Activated CD4-positive, alpha-beta T cell treated with anti-CD3 and anti-CD28 coated beads for 36 hours (primary cell): ENCODE data around the gene ERBB4. TPM values are rescaled to one million over a fixed set of nuclear protein-coding genes. Genes with fewer than 3 reads are reported as not detected.

ENCODE experiments used
- ATAC-seq: fragments of 200-7000 bp; cut with Tn5 transposase; one replicate; pipeline ENCODE4 v1.10.0; 2021; ENCODE audit warnings: mild to moderate bottlenecking, moderate library complexity
- CTCF ChIA-PET: fragments of 350-600 bp; sonication (Branson Sonifier 250); formaldehyde crosslinking; loops from one replicate; lab custom pipeline; 2021; ENCODE audit warnings: antibody characterized with exemption; lab: Charles Lee
- POLR2A ChIA-PET: fragments of 350-600 bp; sonication (Branson Sonifier 250); formaldehyde crosslinking; loops from one replicate; lab custom pipeline; 2021; ENCODE audit warnings: antibody characterized with exemption, inconsistent platforms; lab: Charles Lee
- DNase-seq: peaks from one replicate; pipeline ENCODE4 v3.0.0-alpha.2; 2020
- H3K27ac Mint-ChIP-seq: one replicate; pipeline ENCODE4 v1.8.0; 2021; ENCODE audit warnings: mixed read lengths
- H3K27me3 Mint-ChIP-seq: one replicate; pipeline ENCODE4 v1.8.0; 2021; ENCODE audit warnings: mixed read lengths
- H3K36me3 Mint-ChIP-seq: one replicate; pipeline ENCODE4 v1.8.0; 2021; ENCODE audit warnings: low read depth, mixed read lengths
- H3K4me1 Mint-ChIP-seq: one replicate; pipeline ENCODE4 v1.8.0; 2021; ENCODE audit warnings: mixed read lengths
- H3K4me3 Mint-ChIP-seq: one replicate; pipeline ENCODE4 v1.8.0; 2021; ENCODE audit warnings: mild to moderate bottlenecking, moderate library complexity, mixed read lengths
- H3K9me3 Mint-ChIP-seq: one replicate; pipeline ENCODE4 v1.8.0; 2021; ENCODE audit warnings: low read depth, mixed read lengths
- intact Hi-C, 2 experiments: fragments of 100-400 bp; cut with DNase I in 1 of 2; cut with micrococcal nuclease in 1 of 2; formaldehyde crosslinking; loops; one replicate each; pipeline versions ENCODE4 v1.14.2 to v1.15.1; 2022 to 2024; cut with DNase I, micrococcal nuclease
- total RNA-seq, 2 experiments: library from RNA; stranded (reverse); gene quantifications; one replicate each; pipeline ENCODE4 v1.2.3, GENCODE V29; 2021

ERBB4 gene
- total RNA-seq, 2 experiments from 2014 or later = not detected

GRCh38 chr2:212424082-212424481, 114.5 kb downstream of the ERBB4 start:
- H3K4me1 Mint-ChIP-seq = no peaks in the 10 kb centered on the region
- H3K27ac Mint-ChIP-seq = no peak overlapping the region
- POLR2A ChIA-PET = interaction anchor here (0.5 kb wide), 1 partner anchor 117 kb away, joined by 4 read pairs; no protein-coding TSS in a partner anchor
- no peaks in the 10 kb centered on the region for H3K27me3 Mint-ChIP-seq
- H3K36me3 Mint-ChIP-seq = no peaks in the 10 kb centered on the region
- CTCF ChIA-PET = interaction anchor here (0.8 kb wide), 1 partner anchor 14 kb away, joined by 4 read pairs; no protein-coding TSS in a partner anchor
- no peaks in the 10 kb centered on the region for H3K9me3 Mint-ChIP-seq
- intact Hi-C loops = no loop called here
- ATAC-seq (no peak), DNase-seq (no peak)
- H3K4me3 Mint-ChIP-seq = no peak overlapping the region

- Mint-ChIP-seq H3K4me3 (no peak overlapping the region), H3K27ac (no peak overlapping the region), H3K36me3 (no peaks in the 10 kb centered on the region), H3K9me3 (no peaks in the 10 kb centered on the region), H3K4me1 (no peaks in the 10 kb centered on the region), H3K27me3 (no peaks in the 10 kb centered on the region)
- ATAC-seq (no peak), DNase-seq (no peak)
- ChIA-PET POLR2A (no interaction called here), CTCF (interaction anchor here (0.8 kb wide), 1 partner anchor 15 kb away, joined by 4 read pairs; no protein-coding TSS in a partner anchor)
- intact Hi-C loops = no loop called here
Observed at GRCh38 chr2:212423089-212423488, 115.5 kb downstream of the ERBB4 start.

- Mint-ChIP-seq H3K27ac (no peak overlapping the region), H3K4me3 (no peak overlapping the region), H3K9me3 (no peaks in the 10 kb centered on the region), H3K36me3 (no peaks in the 10 kb centered on the region), H3K27me3 (no peaks in the 10 kb centered on the region), H3K4me1 (no peaks in the 10 kb centered on the region)
- POLR2A ChIA-PET = no interaction called here
- intact Hi-C loops = no loop called here
- CTCF ChIA-PET = no interaction called here
- DNase-seq = no peak
- no peak for ATAC-seq
Observed at GRCh38 chr2:212421556-212422334, 116.9 kb downstream of the ERBB4 start.

GRCh38 chr2:212416086-212416485, 122.5 kb downstream of the ERBB4 start:
- DNase-seq (no peak), ATAC-seq (no peak)
- no peaks in the 10 kb centered on the region for H3K27me3 Mint-ChIP-seq
- CTCF ChIA-PET = no interaction called here
- no peak overlapping the region for H3K4me3 Mint-ChIP-seq
- H3K9me3 Mint-ChIP-seq = no peaks in the 10 kb centered on the region
- no peak overlapping the region for H3K27ac Mint-ChIP-seq
- no peaks in the 10 kb centered on the region for H3K36me3 Mint-ChIP-seq
- H3K4me1 Mint-ChIP-seq = no peaks in the 10 kb centered on the region
- POLR2A ChIA-PET = no interaction called here
- intact Hi-C loops = no loop called here

GRCh38 chr2:212414767-212415211, 123.8 kb downstream of the ERBB4 start:
- no peaks in the 10 kb centered on the region for H3K27me3 Mint-ChIP-seq
- intact Hi-C loops = no loop called here

GRCh38 chr2:212409560-212409959, 129.0 kb downstream of the ERBB4 start:
- H3K4me1 Mint-ChIP-seq = no peaks in the 10 kb centered on the region
- H3K4me3 Mint-ChIP-seq = no peak overlapping the region
- DNase-seq (no peak), ATAC-seq (peak; percentile 51)
- H3K27me3 Mint-ChIP-seq = no peaks in the 10 kb centered on the region
- ChIA-PET CTCF (no interaction called here), POLR2A (no interaction called here)
- H3K36me3 Mint-ChIP-seq = no peaks in the 10 kb centered on the region
- intact Hi-C loops = no loop called here
- H3K27ac Mint-ChIP-seq = no peak overlapping the region
- peaks cover 2% of the 10 kb centered on the region for H3K9me3 Mint-ChIP-seq

More at GRCh38 chr2:212414767-212415211, 123.8 kb downstream of the ERBB4 start:
- no peak for DNase-seq
- POLR2A ChIA-PET = no interaction called here
- no peak overlapping the region for H3K27ac Mint-ChIP-seq
- no peak for ATAC-seq
- H3K36me3 Mint-ChIP-seq = no peaks in the 10 kb centered on the region
- H3K4me3 Mint-ChIP-seq = no peak overlapping the region
- H3K9me3 Mint-ChIP-seq = no peaks in the 10 kb centered on the region
- CTCF ChIA-PET = no interaction called here
- no peaks in the 10 kb centered on the region for H3K4me1 Mint-ChIP-seq

- Mint-ChIP-seq H3K4me3 (no peak overlapping the region), H3K27me3 (no peaks in the 10 kb centered on the region), H3K36me3 (no peaks in the 10 kb centered on the region), H3K4me1 (no peaks in the 10 kb centered on the region), H3K9me3 (peaks cover 2% of the 10 kb centered on the region), H3K27ac (no peak overlapping the region)
- ATAC-seq (no peak), DNase-seq (no peak)
- intact Hi-C loops = no loop called here
- ChIA-PET POLR2A (no interaction called here), CTCF (no interaction called here)
Observed at GRCh38 chr2:212408524-212408923, 130.1 kb downstream of the ERBB4 start.

- Mint-ChIP-seq H3K4me1 (no peaks in the 10 kb centered on the region), H3K36me3 (no peaks in the 10 kb centered on the region), H3K27ac (no peak overlapping the region), H3K4me3 (no peak overlapping the region), H3K27me3 (no peaks in the 10 kb centered on the region), H3K9me3 (peaks cover 2% of the 10 kb centered on the region)
- ChIA-PET POLR2A (no interaction called here), CTCF (no interaction called here)
- intact Hi-C loops = no loop called here
- DNase-seq (no peak), ATAC-seq (no peak)
Observed at GRCh38 chr2:212406716-212407115, 131.9 kb downstream of the ERBB4 start.

- no peaks in the 10 kb centered on the region for H3K36me3 Mint-ChIP-seq
- H3K4me3 Mint-ChIP-seq = no peak overlapping the region
- DNase-seq = no peak
- no peak for ATAC-seq
- H3K4me1 Mint-ChIP-seq = no peaks in the 10 kb centered on the region
- ChIA-PET CTCF (no interaction called here), POLR2A (no interaction called here)
- peaks cover 2% of the 10 kb centered on the region for H3K9me3 Mint-ChIP-seq
- intact Hi-C loops = no loop called here
- H3K27me3 Mint-ChIP-seq = no peaks in the 10 kb centered on the region
- H3K27ac Mint-ChIP-seq = no peak overlapping the region
Observed at GRCh38 chr2:212402316-212402715, 136.3 kb downstream of the ERBB4 start.

GRCh38 chr2:212398316-212398715, 140.3 kb downstream of the ERBB4 start:
- ChIA-PET POLR2A (no interaction called here), CTCF (no interaction called here)
- Mint-ChIP-seq H3K27me3 (no peaks in the 10 kb centered on the region), H3K36me3 (no peaks in the 10 kb centered on the region), H3K4me1 (no peaks in the 10 kb centered on the region), H3K27ac (no peak overlapping the region), H3K4me3 (no peak overlapping the region), H3K9me3 (no peaks in the 10 kb centered on the region)
- ATAC-seq (no peak), DNase-seq (no peak)
- intact Hi-C loops = no loop called here

GRCh38 chr2:212392544-212392943, 146.1 kb downstream of the ERBB4 start:
- intact Hi-C loops = no loop called here
- ATAC-seq = no peak
- POLR2A ChIA-PET = no interaction called here
- no peaks in the 10 kb centered on the region for H3K4me1 Mint-ChIP-seq
- no peak overlapping the region for H3K27ac Mint-ChIP-seq
- H3K9me3 Mint-ChIP-seq = no peaks in the 10 kb centered on the region
- no peaks in the 10 kb centered on the region for H3K27me3 Mint-ChIP-seq
- CTCF ChIA-PET = no interaction called here
- DNase-seq = no peak
- H3K4me3 Mint-ChIP-seq = no peak overlapping the region
- no peaks in the 10 kb centered on the region for H3K36me3 Mint-ChIP-seq

GRCh38 chr2:212392043-212392442, 146.6 kb downstream of the ERBB4 start:
- Mint-ChIP-seq H3K36me3 (no peaks in the 10 kb centered on the region), H3K4me1 (no peaks in the 10 kb centered on the region), H3K9me3 (no peaks in the 10 kb centered on the region), H3K27ac (no peak overlapping the region), H3K4me3 (no peak overlapping the region), H3K27me3 (no peaks in the 10 kb centered on the region)
- POLR2A ChIA-PET = no interaction called here
- no peak for ATAC-seq
- CTCF ChIA-PET = interaction anchor here (0.7 kb wide), 1 partner anchor 47 kb away, joined by 3 read pairs; no protein-coding TSS in a partner anchor
- no peak for DNase-seq
- intact Hi-C loops = no loop called here
